Tibial nerve (tissue), 4 donors: ENCODE data around the gene IQGAP2. TPM values are rescaled to one million over a fixed set of nuclear protein-coding genes. Genes with fewer than 3 reads are reported as not detected.

ENCODE experiments used
- DNase-seq, 2 donors: peaks; one replicate each; pipeline ENCODE4 v3.0.0-alpha.2; 2019; ENCODE audit warnings: low spot score in 2 of 2
- H3K27ac ChIP-seq, 4 donors: fragments of 200-600 bp; sonication (generic) in 3 of 4; one replicate each; pipeline ENCODE4 v1.5.1; 2017 to 2019; ENCODE audit warnings: mild to moderate bottlenecking in 1 of 4
- H3K27me3 ChIP-seq, 2 donors: fragments of 200-600 bp; sonication (generic) in 1 of 2; one replicate each; pipeline versions ENCODE4 v1.5.1 to v1.6.0; 2017 to 2019
- H3K36me3 ChIP-seq, 3 donors: fragments of 200-600 bp; sonication (generic); one replicate each; pipeline ENCODE4 v1.5.1; 2018 to 2019
- H3K4me1 ChIP-seq, 4 donors: fragments of 200-600 bp; sonication (generic) in 3 of 4; one replicate each; pipeline ENCODE4 v1.5.1; 2017 to 2019
- H3K4me3 ChIP-seq, 4 donors: fragments of 200-600 bp; sonication (generic) in 3 of 4; one replicate each; pipeline ENCODE4 v1.5.1; 2017 to 2019; ENCODE audit warnings: mild to moderate bottlenecking in 1 of 4, moderate library complexity in 1 of 4
- H3K9me3 ChIP-seq, 4 donors: fragments of 200-600 bp; sonication (generic) in 3 of 4; one replicate each; pipeline ENCODE4 v1.5.1; 2017 to 2019
- EP300 ChIP-seq, 2 donors: sonication (generic); formaldehyde crosslinking; IDR thresholded peaks; one replicate each; pipeline ENCODE4 v1.6.1; 2017; ENCODE audit warnings: antibody characterized with exemption in 2 of 2, mild to moderate bottlenecking in 1 of 2
- POLR2A ChIP-seq, 2 donors: fragments of 450-650 bp; IDR thresholded peaks; one replicate each; pipeline ENCODE4 v1.6.1; 2017; ENCODE audit warnings: antibody characterized with exemption in 2 of 2, mild to moderate bottlenecking in 2 of 2, moderate library complexity in 2 of 2
- WGBS, 2 donors: methylation state at CpG; one replicate each; pipeline ENCODE4 v1.1.5; 2018; 5-methylcytosine and 5-hydroxymethylcytosine counted together
- total RNA-seq, 4 donors: library from RNA; depleted of rRNA; stranded (reverse); fragments of >200 nt; gene quantifications; one replicate each; pipeline ENCODE4 v1.1.0, GENCODE V29; 2016
- TF ChIP-seq, protein P1 (sequence below), 5 experiments: fragments of 200-600 bp in 3 of 5; fragments of 450-650 bp in 2 of 5; sonication (generic) in 3 of 5; IDR thresholded peaks; one replicate each; pipeline ENCODE4 v1.5.1; 2016 to 2019; ENCODE audit warnings: antibody characterized with exemption in 5 of 5, mild to moderate bottlenecking in 3 of 5, moderate library complexity in 2 of 5

IQGAP2 gene
- total RNA-seq, 4 donors from 2014 or later = 42.8 to 58.2 (median 52.3) TPM

DNA sequence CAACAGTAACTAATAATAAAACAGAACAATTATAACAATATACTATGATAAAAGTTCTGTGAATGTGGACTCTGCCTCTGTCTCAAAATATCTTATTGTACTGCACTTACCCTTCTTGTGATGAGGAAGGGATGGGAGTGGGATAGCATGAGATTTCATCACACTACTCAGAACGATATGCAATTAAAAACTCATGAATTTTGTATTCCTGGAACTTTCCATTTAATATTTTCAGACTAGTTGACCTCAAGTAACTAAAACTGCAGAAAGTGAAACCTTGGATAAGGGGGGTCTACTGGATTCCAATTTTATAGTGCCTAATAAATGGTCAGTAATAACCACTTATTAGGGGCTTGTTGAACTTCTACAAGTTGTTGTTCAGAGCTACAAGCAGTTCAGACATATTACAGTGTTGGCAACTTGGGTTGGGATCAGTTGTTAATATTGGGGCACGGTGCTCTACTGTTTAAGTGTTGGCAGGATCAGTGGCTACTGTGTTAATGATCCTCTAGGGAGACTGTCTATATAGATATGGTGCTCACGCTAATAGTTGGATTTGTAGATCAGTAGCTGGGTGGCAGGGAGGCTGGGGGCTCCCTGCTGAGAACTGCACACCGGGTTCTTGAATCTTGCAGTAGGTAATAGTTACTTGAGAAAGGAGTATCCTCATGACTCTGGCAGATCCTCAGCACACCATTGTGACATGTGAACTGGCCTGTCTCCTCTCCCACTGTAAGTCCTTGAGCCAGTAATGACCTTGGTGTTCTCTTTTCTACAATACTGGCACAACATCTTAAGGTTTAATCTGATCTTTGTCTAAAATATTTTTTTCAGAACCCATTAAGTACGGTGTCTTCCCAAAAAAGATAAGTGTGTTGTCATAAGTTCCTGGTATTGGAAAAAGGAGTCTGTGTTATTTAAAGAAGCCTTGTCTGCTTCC is 158.1 kb downstream of the IQGAP2 start:
- Histone ChIP-seq H3K9me3 (no peaks in the 10 kb centered on the region), H3K4me3 (no peak overlapping the region), H3K27ac (no peak overlapping the region), H3K36me3 (no peaks in the 10 kb centered on the region), H3K27me3 (no peaks in the 10 kb centered on the region), H3K4me1 (no peaks in the 10 kb centered on the region)
- no peak for DNase-seq
- WGBS, 2 donors = 67 to 74% methylated on average over 5 of the region's 5 CpGs
- TF ChIP-seq EP300 (IDR thresholded peaks at IDR 0.05) (no peak), POLR2A (IDR thresholded peaks at IDR 0.05) (no peak)
- TF ChIP-seq, protein P1, sequence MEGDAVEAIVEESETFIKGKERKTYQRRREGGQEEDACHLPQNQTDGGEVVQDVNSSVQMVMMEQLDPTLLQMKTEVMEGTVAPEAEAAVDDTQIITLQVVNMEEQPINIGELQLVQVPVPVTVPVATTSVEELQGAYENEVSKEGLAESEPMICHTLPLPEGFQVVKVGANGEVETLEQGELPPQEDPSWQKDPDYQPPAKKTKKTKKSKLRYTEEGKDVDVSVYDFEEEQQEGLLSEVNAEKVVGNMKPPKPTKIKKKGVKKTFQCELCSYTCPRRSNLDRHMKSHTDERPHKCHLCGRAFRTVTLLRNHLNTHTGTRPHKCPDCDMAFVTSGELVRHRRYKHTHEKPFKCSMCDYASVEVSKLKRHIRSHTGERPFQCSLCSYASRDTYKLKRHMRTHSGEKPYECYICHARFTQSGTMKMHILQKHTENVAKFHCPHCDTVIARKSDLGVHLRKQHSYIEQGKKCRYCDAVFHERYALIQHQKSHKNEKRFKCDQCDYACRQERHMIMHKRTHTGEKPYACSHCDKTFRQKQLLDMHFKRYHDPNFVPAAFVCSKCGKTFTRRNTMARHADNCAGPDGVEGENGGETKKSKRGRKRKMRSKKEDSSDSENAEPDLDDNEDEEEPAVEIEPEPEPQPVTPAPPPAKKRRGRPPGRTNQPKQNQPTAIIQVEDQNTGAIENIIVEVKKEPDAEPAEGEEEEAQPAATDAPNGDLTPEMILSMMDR (IDR thresholded peaks at IDR 0.05) = no peak

DNA sequence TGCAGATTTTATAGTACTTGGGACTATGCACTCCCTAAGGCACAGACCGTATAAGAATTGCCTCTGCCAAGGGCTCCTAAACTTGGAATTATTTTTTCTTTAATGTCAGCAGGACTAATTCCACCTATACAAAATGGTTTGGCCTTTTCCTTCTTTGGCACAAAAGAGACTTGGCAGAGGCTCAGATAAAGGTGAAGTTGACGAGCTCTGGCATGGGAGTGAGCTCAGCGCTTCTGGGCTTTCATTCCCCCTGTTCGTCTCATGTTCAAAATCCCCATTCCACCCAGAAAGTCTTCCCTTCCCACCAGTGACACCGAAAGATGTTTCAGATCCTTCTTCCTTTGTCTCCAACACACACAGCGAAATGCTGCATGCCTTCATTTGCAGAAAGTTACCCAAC is 158.9 kb downstream of the IQGAP2 start:
- no peaks in the 10 kb centered on the region for H3K36me3 ChIP-seq
- no peak overlapping the region for H3K4me3 ChIP-seq
- no peaks in the 10 kb centered on the region for H3K4me1 ChIP-seq
- DNase-seq = no peak
- 85 to 91% methylated on average over 6 of the region's 6 CpGs for WGBS, 2 donors
- H3K27me3 ChIP-seq = no peaks in the 10 kb centered on the region
- H3K27ac ChIP-seq = no peak overlapping the region
- H3K9me3 ChIP-seq = no peaks in the 10 kb centered on the region
- TF ChIP-seq, protein P1 (IDR thresholded peaks at IDR 0.05) = no peak
- no peak for TF ChIP-seq EP300 (IDR thresholded peaks at IDR 0.05)
- TF ChIP-seq POLR2A (IDR thresholded peaks at IDR 0.05) = no peak

- H3K27ac ChIP-seq = no peak overlapping the region
- WGBS, 2 donors = 86 to 90% methylated on average over 7 of the region's 7 CpGs
Measured at GRCh38 chr5:76565009-76565408, 161.9 kb downstream of the IQGAP2 start.

DNA sequence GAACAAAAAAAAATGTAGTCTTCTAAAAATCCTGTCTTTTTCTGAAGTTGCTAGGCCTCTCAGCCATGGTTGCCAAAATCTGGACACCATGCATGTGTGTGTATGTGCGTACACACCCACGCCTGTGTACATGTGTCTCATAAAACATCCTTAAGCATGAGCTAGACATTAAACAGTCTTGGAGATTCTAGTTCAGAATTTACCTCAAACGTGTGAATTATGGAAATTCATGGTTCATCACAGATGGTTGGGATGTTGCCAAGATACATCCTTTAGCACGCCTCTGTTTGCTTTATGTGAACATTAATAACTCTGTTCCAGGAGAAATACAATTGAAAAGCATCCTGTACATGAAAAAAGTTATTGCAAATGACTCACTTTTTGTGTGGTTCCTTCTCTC is 167.1 kb downstream of the IQGAP2 start:
- Histone ChIP-seq H3K4me3 (no peak overlapping the region), H3K27me3 (no peaks in the 10 kb centered on the region), H3K4me1 (no peaks in the 10 kb centered on the region), H3K27ac (no peak overlapping the region), H3K36me3 (no peaks in the 10 kb centered on the region), H3K9me3 (no peaks in the 10 kb centered on the region)
- no peak for DNase-seq
- WGBS, 2 donors = 71 to 76% methylated on average over 4 of the region's 4 CpGs
- TF ChIP-seq, protein P1 (IDR thresholded peaks at IDR 0.05) = no peak
- TF ChIP-seq EP300 (IDR thresholded peaks at IDR 0.05) (no peak), POLR2A (IDR thresholded peaks at IDR 0.05) (no peak)

More at GRCh38 chr5:76565009-76565408, 161.9 kb downstream of the IQGAP2 start:
- H3K4me1 ChIP-seq = no peaks in the 10 kb centered on the region
- H3K36me3 ChIP-seq = no peaks in the 10 kb centered on the region
- TF ChIP-seq, protein P1 (IDR thresholded peaks at IDR 0.05) = no peak
- TF ChIP-seq POLR2A (IDR thresholded peaks at IDR 0.05) (no peak), EP300 (IDR thresholded peaks at IDR 0.05) (no peak)
- H3K9me3 ChIP-seq = no peaks in the 10 kb centered on the region
- no peaks in the 10 kb centered on the region for H3K27me3 ChIP-seq
- no peak overlapping the region for H3K4me3 ChIP-seq
- DNase-seq = no peak

DNA sequence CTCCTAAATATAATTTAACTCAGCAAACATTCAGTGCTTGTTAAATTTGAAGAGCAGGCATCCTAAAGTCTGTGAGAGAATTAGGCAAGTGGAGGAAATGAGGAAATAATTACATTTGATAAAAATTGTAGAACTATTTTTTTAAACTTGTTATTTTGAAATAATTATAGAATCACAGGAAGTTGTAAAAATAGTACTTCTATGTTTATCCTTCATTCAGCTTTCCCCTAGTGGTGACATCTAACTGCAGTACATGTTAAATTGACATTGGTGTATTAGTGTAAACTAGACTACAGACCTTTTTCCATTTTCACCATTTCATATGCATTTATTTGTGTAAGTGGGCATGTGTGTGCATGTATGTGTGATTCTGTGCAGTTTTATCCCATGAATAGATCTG is 168.5 kb downstream of the IQGAP2 start:
- no peaks in the 10 kb centered on the region for H3K4me1 ChIP-seq
- TF ChIP-seq EP300 (IDR thresholded peaks at IDR 0.05) (no peak), POLR2A (IDR thresholded peaks at IDR 0.05) (no peak)
- TF ChIP-seq, protein P1 (IDR thresholded peaks at IDR 0.05) = no peak
- no peaks in the 10 kb centered on the region for H3K9me3 ChIP-seq
- no peak for DNase-seq
- no peak overlapping the region for H3K27ac ChIP-seq
- no peaks in the 10 kb centered on the region for H3K27me3 ChIP-seq
- no peaks in the 10 kb centered on the region for H3K36me3 ChIP-seq
- H3K4me3 ChIP-seq = no peak overlapping the region
